Keratinocyte (primary cell): Measurements from ENCODE around the gene TRPT1. TPM values are rescaled to one million over a fixed set of nuclear protein-coding genes. Genes with fewer than 3 reads are reported as not detected.

Source experiments
- DNase-seq: peaks from one replicate; pipeline ENCODE4 v3.0.0-alpha.2; 2011; ENCODE audit warnings: low read depth, missing footprints, low spot score
- FAIRE-seq: peaks from 2 replicates; lab custom pipeline; 2011; peaks lifted over from hg19 to GRCh38; lab: Jason Lieb, UNC
- H2AFZ ChIP-seq: 2 replicates; pipeline ENCODE4 v1.6.0; 2012; ENCODE audit warnings: low read length, control low read depth, inconsistent platforms; ENCODE audit not compliant: control insufficient read depth
- H3K27ac ChIP-seq: 2 replicates; pipeline ENCODE4 v1.5.1; 2011; ENCODE audit warnings: low read length; ENCODE audit not compliant: control insufficient read depth, insufficient read depth
- H3K27me3 ChIP-seq: 3 replicates; pipeline ENCODE4 v1.6.0; 2011; ENCODE audit warnings: low read length; ENCODE audit not compliant: control insufficient read depth, insufficient read depth; ENCODE audit errors: extremely low read depth
- H3K36me3 ChIP-seq, 2 experiments: 2 replicates in 1 of 2; 3 replicates in 1 of 2; pipeline ENCODE4 v1.5.1; 2011; ENCODE audit warnings: low read length in 2 of 2, mild to moderate bottlenecking in 1 of 2; ENCODE audit not compliant: control insufficient read depth in 2 of 2, insufficient read depth in 2 of 2; ENCODE audit errors: extremely low read depth in 1 of 2
- H3K4me1 ChIP-seq: 3 replicates; pipeline ENCODE4 v1.5.1; 2011; ENCODE audit warnings: low read length; ENCODE audit not compliant: control insufficient read depth, insufficient read depth; ENCODE audit errors: extremely low read depth
- H3K4me2 ChIP-seq: 3 replicates; pipeline ENCODE4 v1.6.0; 2011; ENCODE audit warnings: low read depth, low read length; ENCODE audit not compliant: control insufficient read depth, insufficient read depth; ENCODE audit errors: extremely low read depth
- H3K4me3 ChIP-seq, 3 experiments: fragments of 200-600 bp in 1 of 3; sonication (generic) in 1 of 3; 2 replicates in 2 of 3; 3 replicates in 1 of 3; pipeline ENCODE4 v1.5.1; 2011 to 2016; ENCODE audit warnings: low read length in 3 of 3, mild to moderate bottlenecking in 3 of 3, control low read depth in 2 of 3, inconsistent platforms in 1 of 3, low read depth in 1 of 3, mixed read lengths in 1 of 3, mixed run types in 1 of 3, moderate library complexity in 1 of 3; ENCODE audit not compliant: control insufficient read depth in 2 of 3, insufficient read depth in 2 of 3; ENCODE audit errors: extremely low read depth in 1 of 3
- H3K79me2 ChIP-seq: 2 replicates; pipeline ENCODE4 v1.6.0; 2012; ENCODE audit warnings: low read length; ENCODE audit not compliant: control insufficient read depth, insufficient read depth
- H3K9ac ChIP-seq: 3 replicates; pipeline ENCODE4 v1.6.0; 2011; ENCODE audit warnings: low read length; ENCODE audit not compliant: control insufficient read depth, insufficient read depth; ENCODE audit errors: extremely low read depth
- H3K9me1 ChIP-seq: 3 replicates; pipeline ENCODE4 v1.6.0; 2011; ENCODE audit warnings: low read length; ENCODE audit not compliant: control insufficient read depth, insufficient read depth; ENCODE audit errors: extremely low read depth
- H3K9me3 ChIP-seq: 2 replicates; pipeline ENCODE4 v1.5.1; 2012; ENCODE audit warnings: low read depth, low read length; ENCODE audit not compliant: control insufficient read depth
- H4K20me1 ChIP-seq: 3 replicates; pipeline ENCODE4 v1.6.0; 2011; ENCODE audit warnings: low read length; ENCODE audit not compliant: control insufficient read depth, insufficient read depth; ENCODE audit errors: extremely low read depth
- CTCF ChIP-seq, 3 experiments: IDR thresholded peaks in 1 of 3; conservative IDR thresholded peaks in 1 of 3; optimal IDR thresholded peaks in 1 of 3; 2 replicates in 2 of 3; 3 replicates in 1 of 3; pipeline versions ENCODE3 to v1.5.1; 2011; ENCODE audit warnings: low read length in 3 of 3, mild to moderate bottlenecking in 3 of 3, moderate library complexity in 2 of 3, control low read depth in 1 of 3, inconsistent platforms in 1 of 3; ENCODE audit not compliant: insufficient read depth in 2 of 3; ENCODE audit errors: extremely low read depth in 1 of 3
- EZH2 ChIP-seq: IDR thresholded peaks from one replicate; pipeline ENCODE4 v1.6.1; 2012; ENCODE audit warnings: inconsistent platforms, mild to moderate bottlenecking, low read length, moderate library complexity
- dilution Hi-C: fragments of 300-500 bp; cut with MboI; formaldehyde crosslinking; loops from one replicate; pipeline ENCODE4 v1.7.0; 2020; ENCODE audit warnings: low sequenced_read_pairs; ENCODE audit not compliant: extremely low pct_ligation_motif_present
- polyA plus RNA-seq, 5 experiments: library from polyadenylated mRNA; depleted of rRNA in 3 of 5; stranded (reverse) in 3 of 5; stranded (forward) in 1 of 5; unstranded in 1 of 5; fragments of >200 nt; gene quantifications; 1 replicate in 1 of 5; 2 replicates in 3 of 5; 3 replicates in 1 of 5; pipeline versions ENCODE4 v1.2.1 to v1.2.3, GENCODE V29; 2011 to 2012; ENCODE audit warnings: missing spikeins in 2 of 5, low read depth in 1 of 5, low replicate concordance in 1 of 5

TRPT1 gene
- polyA plus RNA-seq, 1 donor (not counting 4 experiments of a cell fraction or from before 2014, with no cell fraction given), result 15.5 TPM

GRCh38 chr11:64238999-64239398, 13.0 kb upstream of the TRPT1 start:
- Histone ChIP-seq H4K20me1 (no peaks in the 10 kb centered on the region), H3K9ac (no peak overlapping the region), H3K36me3 (peaks cover 11 to 30% of the 10 kb centered on the region in 2 experiments), H3K4me2 (no peak overlapping the region), H3K9me3 (no peaks in the 10 kb centered on the region), H3K27ac (no peak overlapping the region), H3K9me1 (no peaks in the 10 kb centered on the region), H3K4me1 (peaks cover 47% of the 10 kb centered on the region), H3K4me3 (no peak overlapping the region), H2AFZ (no peak overlapping the region), H3K27me3 (no peaks in the 10 kb centered on the region), H3K79me2 (peaks cover 7% of the 10 kb centered on the region)
- TF ChIP-seq EZH2, result no peak
- TF ChIP-seq CTCF (optimal IDR thresholded peaks at IDR 0.05 in 1 of 3, IDR thresholded peaks at IDR 0.05 in 1 of 3, conservative IDR thresholded peaks at IDR 0.05 in 1 of 3; ENCODE audit: extremely low read depth in 1 of 3, insufficient read depth in 2 of 3, low read length in 3 of 3), result no peak
- DNase-seq (no peak), FAIRE-seq (no peak)
- dilution Hi-C loops, result no loop called here

GRCh38 chr11:64238076-64238475, 12.1 kb upstream of the TRPT1 start:
- TF ChIP-seq CTCF (optimal IDR thresholded peaks at IDR 0.05 in 1 of 3, IDR thresholded peaks at IDR 0.05 in 1 of 3, conservative IDR thresholded peaks at IDR 0.05 in 1 of 3; ENCODE audit: extremely low read depth in 1 of 3, insufficient read depth in 2 of 3, low read length in 3 of 3) (no peak), EZH2 (no peak)
- FAIRE-seq, result no peak
- H3K4me3 ChIP-seq, result no peak overlapping the region

More at GRCh38 chr11:64238076-64238475, 12.1 kb upstream of the TRPT1 start:
- H3K79me2 ChIP-seq, result peaks cover 6% of the 10 kb centered on the region
- no peaks in the 10 kb centered on the region for H3K9me3 ChIP-seq
- DNase-seq, result no peak
- H3K36me3 ChIP-seq, result peaks cover 9 to 23% of the 10 kb centered on the region in 2 experiments
- H3K27me3 ChIP-seq, result no peaks in the 10 kb centered on the region
- no peak overlapping the region for H3K4me2 ChIP-seq
- dilution Hi-C loops, result no loop called here
- no peaks in the 10 kb centered on the region for H4K20me1 ChIP-seq
- H3K9ac ChIP-seq, result no peak overlapping the region
- no peaks in the 10 kb centered on the region for H3K9me1 ChIP-seq
- H3K27ac ChIP-seq, result no peak overlapping the region
- H2AFZ ChIP-seq, result no peak overlapping the region
- H3K4me1 ChIP-seq, result peaks cover 45% of the 10 kb centered on the region
